IMR-90 (cell line): ENCODE results near the gene NDUFA3.

Experiments
- MAFK ChIP-seq: IDR thresholded peaks from 2 replicates; pipeline ENCODE4 v1.6.1; 2012; ENCODE audit warnings: low read depth, low read length, improper control_type of control experiment
- POLR2A ChIP-seq: IDR thresholded peaks from 2 replicates; pipeline ENCODE4 v1.6.1; 2012; ENCODE audit warnings: mild to moderate bottlenecking, low read depth, low read length
- RAD21 ChIP-seq: IDR thresholded peaks from 2 replicates; pipeline ENCODE4 v1.6.1; 2012; ENCODE audit warnings: low read length, improper control_type of control experiment
- RFX5 ChIP-seq: IDR thresholded peaks from 2 replicates; pipeline ENCODE4 v1.8.0; 2012; ENCODE audit warnings: low read depth, mild to moderate bottlenecking, low read length, moderate library complexity
- SMC3 ChIP-seq: fragments of 150-350 bp; IDR thresholded peaks from 2 replicates; pipeline ENCODE4 v1.6.1; 2016; ENCODE audit warnings: low read depth, mild to moderate bottlenecking, antibody characterized with exemption, low read length, moderate library complexity
- TF ChIP-seq, protein P1 (sequence below): conservative IDR thresholded peaks from 2 replicates; pipeline ENCODE4 v1.5.1; 2012; ENCODE audit warnings: mild to moderate bottlenecking, low read depth, low read length, improper control_type of control experiment
- TF ChIP-seq, protein P2 (sequence below): fragments of 150-350 bp; IDR thresholded peaks from 2 replicates; pipeline ENCODE4 v1.6.1; 2017; ENCODE audit warnings: mild to moderate bottlenecking, antibody characterized with exemption, low read length, low read depth

DNA sequence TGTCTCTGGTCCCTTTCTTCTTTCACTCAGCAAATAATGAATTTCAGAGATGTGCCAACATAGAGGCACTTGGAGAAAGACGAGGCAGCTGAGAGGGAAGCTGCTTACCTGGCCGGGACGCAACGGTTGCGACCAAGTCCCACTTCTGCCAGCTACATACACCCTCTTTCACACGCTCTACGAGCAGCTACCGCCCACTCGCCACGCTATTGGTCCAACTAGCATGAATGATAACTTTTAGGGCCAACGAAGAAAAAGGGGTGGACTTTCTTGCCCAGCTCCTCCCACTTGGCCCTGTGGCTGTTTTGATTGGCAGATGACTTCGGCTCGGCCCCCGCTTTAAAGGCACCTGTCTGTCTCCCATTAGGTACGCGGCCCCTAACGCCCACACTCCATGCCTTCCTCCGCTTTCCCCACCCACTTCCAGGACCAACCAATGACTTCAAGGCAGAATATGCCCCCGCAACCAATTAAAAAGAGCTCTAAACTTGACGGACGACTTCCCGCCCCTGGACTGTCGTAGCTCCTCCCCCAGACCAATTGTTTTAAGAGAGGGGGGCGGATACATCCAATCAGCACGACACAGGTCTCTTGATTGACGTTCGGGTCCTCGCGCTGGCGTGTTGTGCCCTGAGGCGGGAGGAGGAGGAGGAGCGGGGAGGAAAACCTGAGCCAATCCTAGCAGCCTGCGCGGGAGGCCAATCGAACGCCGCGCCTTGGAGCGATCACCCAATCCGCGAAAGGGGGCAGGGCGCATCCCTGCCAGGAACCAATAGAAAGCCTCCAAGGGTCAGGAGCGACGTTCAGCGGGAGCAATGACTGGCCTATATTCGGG, 34.4 kb downstream of the NDUFA3 start:
- TF ChIP-seq, protein P1, sequence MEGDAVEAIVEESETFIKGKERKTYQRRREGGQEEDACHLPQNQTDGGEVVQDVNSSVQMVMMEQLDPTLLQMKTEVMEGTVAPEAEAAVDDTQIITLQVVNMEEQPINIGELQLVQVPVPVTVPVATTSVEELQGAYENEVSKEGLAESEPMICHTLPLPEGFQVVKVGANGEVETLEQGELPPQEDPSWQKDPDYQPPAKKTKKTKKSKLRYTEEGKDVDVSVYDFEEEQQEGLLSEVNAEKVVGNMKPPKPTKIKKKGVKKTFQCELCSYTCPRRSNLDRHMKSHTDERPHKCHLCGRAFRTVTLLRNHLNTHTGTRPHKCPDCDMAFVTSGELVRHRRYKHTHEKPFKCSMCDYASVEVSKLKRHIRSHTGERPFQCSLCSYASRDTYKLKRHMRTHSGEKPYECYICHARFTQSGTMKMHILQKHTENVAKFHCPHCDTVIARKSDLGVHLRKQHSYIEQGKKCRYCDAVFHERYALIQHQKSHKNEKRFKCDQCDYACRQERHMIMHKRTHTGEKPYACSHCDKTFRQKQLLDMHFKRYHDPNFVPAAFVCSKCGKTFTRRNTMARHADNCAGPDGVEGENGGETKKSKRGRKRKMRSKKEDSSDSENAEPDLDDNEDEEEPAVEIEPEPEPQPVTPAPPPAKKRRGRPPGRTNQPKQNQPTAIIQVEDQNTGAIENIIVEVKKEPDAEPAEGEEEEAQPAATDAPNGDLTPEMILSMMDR = no peak
- no peak for TF ChIP-seq POLR2A
- TF ChIP-seq, protein P2, sequence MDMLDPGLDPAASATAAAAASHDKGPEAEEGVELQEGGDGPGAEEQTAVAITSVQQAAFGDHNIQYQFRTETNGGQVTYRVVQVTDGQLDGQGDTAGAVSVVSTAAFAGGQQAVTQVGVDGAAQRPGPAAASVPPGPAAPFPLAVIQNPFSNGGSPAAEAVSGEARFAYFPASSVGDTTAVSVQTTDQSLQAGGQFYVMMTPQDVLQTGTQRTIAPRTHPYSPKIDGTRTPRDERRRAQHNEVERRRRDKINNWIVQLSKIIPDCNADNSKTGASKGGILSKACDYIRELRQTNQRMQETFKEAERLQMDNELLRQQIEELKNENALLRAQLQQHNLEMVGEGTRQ = no peak
- no peak for TF ChIP-seq MAFK
- no peak for TF ChIP-seq RAD21
- no peak for TF ChIP-seq SMC3
- no peak; the same call in 1 of the 2 replicates for TF ChIP-seq RFX5
